ENCODE measurements around the gene HYAL1. TPM values are rescaled to one million over a fixed set of nuclear protein-coding genes. Genes with fewer than 3 reads are reported as not detected.

Gene HYAL1
- total RNA-seq, 4 donors from 2014 or later = 16.5 to 26.5 (median 20.8) TPM

- TF ChIP-seq POLR2A (IDR thresholded peaks at IDR 0.05) (no peak), CTCF (IDR thresholded peaks at IDR 0.05) (peak in 2 of 5 experiments; percentile 13 to 17), EP300 (IDR thresholded peaks at IDR 0.05) (no peak)
- H3K27me3 ChIP-seq = no peaks in the 10 kb centered on the region
- no peaks in the 10 kb centered on the region for H3K9me3 ChIP-seq
- peaks cover 0 to 16% (median 0%) of the 10 kb centered on the region in 3 donors for H3K36me3 ChIP-seq
- H3K4me1 ChIP-seq = peaks cover 0 to 54% (median 38%) of the 10 kb centered on the region in 4 donors
- DNase-seq (ENCODE audit: low spot score in 2 of 2) = no peak
- peak overlapping the region; percentile 93 to 98 (median 96) for H3K27ac ChIP-seq
- peak overlapping the region; percentile 42 to 82 (median 74) for H3K4me3 ChIP-seq
- 39 to 49% methylated on average over 9 of the region's 9 CpGs for WGBS, 2 donors
Measured at GRCh38 chr3:50297896-50298725, 5.3 kb downstream of the HYAL1 start.

- Histone ChIP-seq H3K9me3 (no peaks in the 10 kb centered on the region), H3K36me3 (peaks cover 0 to 16% (median 0%) of the 10 kb centered on the region in 3 donors), H3K4me3 (no peak overlapping the region), H3K4me1 (peaks cover 0 to 53% (median 37%) of the 10 kb centered on the region in 4 donors), H3K27ac (no peak overlapping the region), H3K27me3 (no peaks in the 10 kb centered on the region)
- TF ChIP-seq POLR2A (IDR thresholded peaks at IDR 0.05) (no peak), CTCF (IDR thresholded peaks at IDR 0.05) (no peak), EP300 (IDR thresholded peaks at IDR 0.05) (no peak)
- DNase-seq (ENCODE audit: low spot score in 2 of 2) = no peak
- WGBS, 2 donors = 78 to 100% methylated on average over 2 of the region's 2 CpGs
Measured at GRCh38 chr3:50297384-50297775, 6.0 kb downstream of the HYAL1 start.

GRCh38 chr3:50296721-50297383 is 6.5 kb downstream of the HYAL1 start:
- TF ChIP-seq POLR2A (IDR thresholded peaks at IDR 0.05) (no peak), EP300 (IDR thresholded peaks at IDR 0.05) (no peak), CTCF (IDR thresholded peaks at IDR 0.05) (no peak)
- Histone ChIP-seq H3K27ac (peak overlapping the region in 1 of 4 donors; percentile 13), H3K36me3 (peaks cover 0 to 16% (median 0%) of the 10 kb centered on the region in 3 donors), H3K9me3 (no peaks in the 10 kb centered on the region), H3K4me3 (no peak overlapping the region), H3K27me3 (no peaks in the 10 kb centered on the region), H3K4me1 (peaks cover 0 to 49% (median 35%) of the 10 kb centered on the region in 4 donors)
- 92 to 95% methylated on average over 11 to 16 of the region's 18 CpGs for whole genome bisulfite sequencing, 2 donors
- no peak for DNase-seq (ENCODE audit: low spot score in 2 of 2)

GRCh38 chr3:50295553-50296431 is 7.6 kb downstream of the HYAL1 start:
- H3K27me3 ChIP-seq = no peaks in the 10 kb centered on the region
- peak overlapping the region in 1 of 4 donors; percentile 13 for H3K27ac ChIP-seq
- H3K36me3 ChIP-seq = peaks cover 0 to 16% (median 0%) of the 10 kb centered on the region in 3 donors
- no peak for TF ChIP-seq CTCF (IDR thresholded peaks at IDR 0.05)
- TF ChIP-seq POLR2A (IDR thresholded peaks at IDR 0.05) = no peak
- no peak for TF ChIP-seq EP300 (IDR thresholded peaks at IDR 0.05)
- no peaks in the 10 kb centered on the region for H3K9me3 ChIP-seq
- peaks cover 0 to 49% (median 38%) of the 10 kb centered on the region in 4 donors for H3K4me1 ChIP-seq
- 74 to 85% methylated on average over 8 of the region's 8 CpGs for WGBS, 2 donors
- no peak for DNase-seq (ENCODE audit: low spot score in 2 of 2)
- H3K4me3 ChIP-seq = no peak overlapping the region

Measured in tibial nerve (tissue), 4 donors.